ENCODE measurements around the gene ELAC2.

Gene ELAC2

DNA sequence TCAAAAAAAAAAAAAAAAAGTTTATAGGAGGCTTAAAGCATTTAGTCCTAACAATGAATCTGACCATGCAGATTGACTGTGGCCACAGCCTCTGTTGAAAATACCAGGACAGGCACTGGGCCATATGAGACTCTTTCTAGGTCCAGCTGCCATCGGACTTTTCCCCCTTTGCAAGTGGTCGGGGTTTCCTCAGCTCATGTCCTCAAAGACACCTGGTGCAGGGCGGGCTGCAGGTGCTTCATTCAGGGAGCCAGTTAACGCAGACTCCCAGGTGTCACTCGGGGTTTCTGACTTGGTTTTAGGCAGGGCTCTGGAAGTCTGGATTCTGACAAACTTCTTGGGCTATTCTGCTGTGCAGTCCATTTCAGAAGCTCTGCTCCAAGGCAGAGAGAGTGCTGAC, 20.9 kb downstream of the ELAC2 start:
- no peaks in the 10 kb centered on the region for H3K4me1 ChIP-seq (ENCODE audit: control insufficient read depth, low read depth, low read length)
- no peak overlapping the region for H3K4me3 ChIP-seq (ENCODE audit: low read length)
- no peaks in the 10 kb centered on the region for H3K9me3 ChIP-seq (ENCODE audit: control insufficient read depth, low read depth, low read length)
- no peak overlapping the region for H3K9ac ChIP-seq (ENCODE audit: low read length)
- H3K27ac ChIP-seq (ENCODE audit: low read length), result no peak overlapping the region
- peaks cover 95% of the 10 kb centered on the region for H3K36me3 ChIP-seq (ENCODE audit: control insufficient read depth, low read depth, low read length)
- no peaks in the 10 kb centered on the region for H3K27me3 ChIP-seq (ENCODE audit: control insufficient read depth, insufficient read depth, low read length)

DNA sequence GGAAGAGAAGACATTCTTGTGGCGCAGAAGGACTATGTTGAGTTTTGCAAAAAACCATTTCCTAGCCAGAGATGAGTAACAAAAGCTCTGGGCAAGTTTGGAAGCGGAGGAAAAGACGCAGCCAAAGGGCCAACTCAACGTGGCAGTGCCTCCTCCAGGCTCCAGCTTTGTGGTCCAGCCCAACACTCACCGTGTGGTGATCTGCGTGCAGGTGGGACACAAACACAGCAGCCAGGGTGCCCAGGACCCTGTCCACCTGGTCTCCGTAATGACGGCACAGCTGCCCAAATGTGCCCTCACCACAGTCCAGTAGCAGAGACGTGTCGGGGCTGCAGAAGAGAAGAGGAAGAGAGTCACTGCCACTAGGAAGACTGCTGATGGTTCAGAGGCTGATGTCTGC, 21.5 kb downstream of the ELAC2 start:
- Histone ChIP-seq H3K36me3 (ENCODE audit: control insufficient read depth, low read depth, low read length) (peaks cover 95% of the 10 kb centered on the region), H3K9me3 (ENCODE audit: control insufficient read depth, low read depth, low read length) (no peaks in the 10 kb centered on the region)

DNA sequence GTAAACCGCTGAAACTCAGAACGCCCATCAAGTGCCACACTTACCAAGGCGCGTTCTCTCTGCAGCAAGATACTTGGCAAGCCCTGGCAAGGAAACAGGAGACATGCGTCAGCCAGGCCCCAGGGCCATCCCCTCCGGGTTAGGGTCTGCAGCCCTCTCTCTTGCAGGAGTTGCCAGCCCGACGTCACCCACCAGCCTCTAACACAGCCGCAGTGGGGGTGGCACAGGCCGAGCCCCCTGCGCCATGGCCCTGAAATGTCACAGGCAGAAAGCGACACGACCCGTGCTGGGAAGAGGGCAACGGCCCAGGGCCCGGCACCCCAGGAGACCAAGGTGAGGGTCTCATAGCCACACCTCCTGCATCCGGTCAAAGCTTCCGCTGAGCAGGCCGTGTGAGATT, 21.9 kb downstream of the ELAC2 start:
- Histone ChIP-seq H3K9ac (ENCODE audit: low read length) (no peak overlapping the region), H3K36me3 (ENCODE audit: control insufficient read depth, low read depth, low read length) (peaks cover 96% of the 10 kb centered on the region), H3K27ac (ENCODE audit: low read length) (no peak overlapping the region), H3K4me1 (ENCODE audit: control insufficient read depth, low read depth, low read length) (no peaks in the 10 kb centered on the region), H3K27me3 (ENCODE audit: control insufficient read depth, insufficient read depth, low read length) (no peaks in the 10 kb centered on the region), H3K4me3 (ENCODE audit: low read length) (no peak overlapping the region), H3K9me3 (ENCODE audit: control insufficient read depth, low read depth, low read length) (no peaks in the 10 kb centered on the region)

More for the DNA sequence above, 21.5 kb downstream of the ELAC2 start:
- Histone ChIP-seq H3K4me1 (ENCODE audit: control insufficient read depth, low read depth, low read length) (no peaks in the 10 kb centered on the region), H3K9ac (ENCODE audit: low read length) (no peak overlapping the region), H3K4me3 (ENCODE audit: low read length) (no peak overlapping the region), H3K27ac (ENCODE audit: low read length) (no peak overlapping the region), H3K27me3 (ENCODE audit: control insufficient read depth, insufficient read depth, low read length) (no peaks in the 10 kb centered on the region)

DNA sequence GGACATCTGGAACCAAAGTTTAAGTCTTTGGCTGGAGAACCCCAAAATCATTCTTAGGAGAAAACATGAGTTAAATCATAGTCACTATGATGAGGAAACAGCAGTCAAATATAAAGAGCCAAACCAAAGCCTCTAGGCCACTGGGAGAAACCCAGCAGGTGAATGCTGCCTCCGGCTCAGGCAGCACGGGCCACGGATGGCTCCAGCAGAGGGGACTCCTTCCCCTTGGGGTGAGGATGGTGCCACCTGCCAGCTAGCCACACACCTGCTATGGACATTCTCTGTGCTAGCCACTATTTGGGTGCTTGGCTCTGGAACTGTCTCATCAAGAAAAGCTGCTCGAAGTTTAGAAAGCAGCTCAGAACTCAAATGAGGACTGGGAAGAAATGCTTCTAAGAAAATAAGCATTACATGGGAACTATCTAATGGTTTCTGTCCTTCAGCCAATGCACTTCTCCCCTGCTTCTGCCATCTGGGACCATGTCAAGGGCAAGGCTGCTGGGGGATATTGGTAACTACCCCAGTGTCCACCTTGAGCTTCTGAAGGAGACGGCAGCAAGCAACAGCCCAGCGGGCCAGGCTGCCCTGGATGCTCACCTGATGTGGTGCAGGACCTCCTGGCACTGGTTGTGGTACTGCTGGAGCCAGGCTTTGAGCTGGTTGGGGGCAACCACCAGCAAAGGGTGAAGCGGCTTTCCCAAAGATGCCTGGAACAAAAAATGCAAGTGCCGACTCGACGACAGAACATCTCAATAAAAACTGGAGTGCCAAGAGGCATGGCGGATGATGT, 22.5 kb downstream of the ELAC2 start:
- H3K36me3 ChIP-seq (ENCODE audit: control insufficient read depth, low read depth, low read length), result peaks cover 94% of the 10 kb centered on the region
- no peak overlapping the region for H3K9ac ChIP-seq (ENCODE audit: low read length)
- H3K4me1 ChIP-seq (ENCODE audit: control insufficient read depth, low read depth, low read length), result no peaks in the 10 kb centered on the region
- H3K4me3 ChIP-seq (ENCODE audit: low read length), result no peak overlapping the region
- no peak overlapping the region for H3K27ac ChIP-seq (ENCODE audit: low read length)
- H3K27me3 ChIP-seq (ENCODE audit: control insufficient read depth, insufficient read depth, low read length), result no peaks in the 10 kb centered on the region
- H3K9me3 ChIP-seq (ENCODE audit: control insufficient read depth, low read depth, low read length), result no peaks in the 10 kb centered on the region

DNA sequence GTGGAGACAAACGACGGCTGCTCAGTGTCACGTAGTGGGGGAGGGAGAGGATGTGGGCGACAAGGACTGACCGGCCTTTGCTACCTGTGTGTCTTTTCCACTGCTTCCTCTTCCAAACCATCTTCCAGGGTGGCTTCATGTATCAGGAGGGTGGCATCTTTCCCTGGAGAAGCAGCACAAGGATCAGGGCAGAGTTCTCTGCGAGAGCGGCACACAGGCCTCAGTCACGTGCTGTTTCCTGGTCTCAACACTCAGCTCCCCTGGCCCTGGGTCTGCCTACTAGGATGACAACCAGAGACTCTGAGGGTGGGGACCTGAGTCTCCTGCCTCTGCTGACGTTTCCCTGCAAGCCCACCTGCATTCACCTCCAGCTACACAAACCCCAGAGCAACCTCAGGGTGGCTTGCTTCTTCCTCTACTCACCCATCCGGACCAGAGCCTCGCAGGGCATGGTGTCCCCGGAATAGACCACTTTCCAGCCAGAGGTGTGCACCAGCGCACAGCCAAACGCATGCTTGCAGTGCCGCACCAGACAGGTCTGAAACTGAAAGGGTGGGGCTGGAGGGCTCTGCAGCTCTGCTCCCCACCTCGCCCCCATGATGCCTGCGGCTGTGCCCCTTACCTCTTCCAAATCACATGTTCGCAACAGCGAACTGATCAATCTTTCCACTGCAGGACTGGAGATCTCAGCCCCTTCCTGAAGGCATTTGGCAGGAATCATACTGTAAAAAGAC, 23.3 kb downstream of the ELAC2 start:
- Histone ChIP-seq H3K27ac (ENCODE audit: low read length) (no peak overlapping the region), H3K36me3 (ENCODE audit: control insufficient read depth, low read depth, low read length) (peaks cover 91% of the 10 kb centered on the region), H3K9me3 (ENCODE audit: control insufficient read depth, low read depth, low read length) (no peaks in the 10 kb centered on the region), H3K9ac (ENCODE audit: low read length) (no peak overlapping the region), H3K4me3 (ENCODE audit: low read length) (no peak overlapping the region), H3K4me1 (ENCODE audit: control insufficient read depth, low read depth, low read length) (no peaks in the 10 kb centered on the region), H3K27me3 (ENCODE audit: control insufficient read depth, insufficient read depth, low read length) (no peaks in the 10 kb centered on the region)

DNA sequence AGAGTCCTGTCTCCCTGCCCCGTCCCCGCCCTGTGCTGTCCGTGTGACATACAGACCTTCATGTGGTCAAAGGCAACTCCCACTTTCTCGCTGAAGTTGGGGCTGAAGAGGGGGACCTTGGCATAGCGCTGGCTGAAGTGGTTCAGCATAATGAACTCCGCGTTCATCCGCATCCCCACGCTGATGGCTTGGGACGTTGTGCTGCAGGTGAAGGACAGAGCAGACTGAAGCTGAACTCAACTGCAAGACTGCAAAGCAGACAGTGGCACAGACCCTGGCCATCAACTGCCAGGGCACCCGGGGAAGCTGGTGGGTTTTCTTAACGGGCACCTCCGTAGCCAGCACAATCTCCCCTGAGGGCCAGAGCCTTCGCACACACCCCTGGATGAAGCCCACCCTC, 24.2 kb downstream of the ELAC2 start:
- H3K27ac ChIP-seq (ENCODE audit: low read length), result no peak overlapping the region
- H3K4me3 ChIP-seq (ENCODE audit: low read length), result no peak overlapping the region
- no peaks in the 10 kb centered on the region for H3K4me1 ChIP-seq (ENCODE audit: control insufficient read depth, low read depth, low read length)
- H3K36me3 ChIP-seq (ENCODE audit: control insufficient read depth, low read depth, low read length), result peaks cover 82% of the 10 kb centered on the region
- H3K9me3 ChIP-seq (ENCODE audit: control insufficient read depth, low read depth, low read length), result no peaks in the 10 kb centered on the region
- H3K9ac ChIP-seq (ENCODE audit: low read length), result no peak overlapping the region
- H3K27me3 ChIP-seq (ENCODE audit: control insufficient read depth, insufficient read depth, low read length), result no peaks in the 10 kb centered on the region

DNA sequence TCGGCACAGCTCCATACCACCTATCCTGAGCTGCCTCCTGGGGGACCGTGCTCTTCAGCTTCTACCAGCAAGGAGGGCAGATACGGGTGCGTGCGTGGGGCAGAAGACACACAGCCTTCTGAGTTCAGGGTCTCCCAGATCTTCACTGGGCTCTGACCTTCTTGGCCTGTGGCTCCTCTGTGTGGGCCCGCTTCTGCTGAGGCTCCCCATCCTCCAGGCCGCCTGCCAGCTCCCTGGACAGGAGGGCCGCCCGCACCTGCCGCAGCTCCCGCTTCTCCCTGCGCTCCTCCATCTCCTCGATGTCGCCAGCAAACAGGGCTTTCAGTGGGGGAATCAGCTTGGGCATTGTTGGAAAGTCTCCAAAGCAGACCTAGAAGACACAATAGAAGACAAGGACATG, 25.2 kb downstream of the ELAC2 start:
- Histone ChIP-seq H3K9ac (ENCODE audit: low read length) (no peak overlapping the region), H3K27me3 (ENCODE audit: control insufficient read depth, insufficient read depth, low read length) (no peaks in the 10 kb centered on the region), H3K4me3 (ENCODE audit: low read length) (no peak overlapping the region), H3K36me3 (ENCODE audit: control insufficient read depth, low read depth, low read length) (peaks cover 72% of the 10 kb centered on the region), H3K4me1 (ENCODE audit: control insufficient read depth, low read depth, low read length) (peaks cover 1% of the 10 kb centered on the region), H3K27ac (ENCODE audit: low read length) (no peak overlapping the region), H3K9me3 (ENCODE audit: control insufficient read depth, low read depth, low read length) (no peaks in the 10 kb centered on the region)

DNA sequence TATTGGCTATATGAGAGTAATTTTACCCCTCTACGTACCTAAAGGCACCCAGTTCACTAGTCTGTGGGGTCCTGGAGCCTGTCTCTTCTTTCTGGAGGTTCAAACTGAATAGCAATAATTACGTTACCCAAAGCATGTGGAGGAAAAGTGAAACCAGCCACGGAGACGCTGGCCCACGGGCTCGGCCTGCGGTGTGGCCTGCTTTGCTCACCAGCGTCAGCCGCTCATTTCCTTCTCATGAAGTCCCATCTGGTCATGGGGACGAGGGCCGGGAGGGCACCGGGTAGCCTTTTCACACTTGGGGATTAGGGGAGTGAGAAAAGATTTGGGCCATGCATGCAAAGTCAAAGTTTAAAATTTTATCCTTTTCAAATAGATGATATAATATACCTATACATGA, 26.9 kb downstream of the ELAC2 start:
- H3K9ac ChIP-seq (ENCODE audit: low read length), result no peak overlapping the region
- H3K36me3 ChIP-seq (ENCODE audit: control insufficient read depth, low read depth, low read length), result peaks cover 55% of the 10 kb centered on the region
- no peak overlapping the region for H3K27ac ChIP-seq (ENCODE audit: low read length)
- H3K27me3 ChIP-seq (ENCODE audit: control insufficient read depth, insufficient read depth, low read length), result no peaks in the 10 kb centered on the region
- H3K4me1 ChIP-seq (ENCODE audit: control insufficient read depth, low read depth, low read length), result peaks cover 12% of the 10 kb centered on the region
- no peaks in the 10 kb centered on the region for H3K9me3 ChIP-seq (ENCODE audit: control insufficient read depth, low read depth, low read length)
- no peak overlapping the region for H3K4me3 ChIP-seq (ENCODE audit: low read length)

DNA sequence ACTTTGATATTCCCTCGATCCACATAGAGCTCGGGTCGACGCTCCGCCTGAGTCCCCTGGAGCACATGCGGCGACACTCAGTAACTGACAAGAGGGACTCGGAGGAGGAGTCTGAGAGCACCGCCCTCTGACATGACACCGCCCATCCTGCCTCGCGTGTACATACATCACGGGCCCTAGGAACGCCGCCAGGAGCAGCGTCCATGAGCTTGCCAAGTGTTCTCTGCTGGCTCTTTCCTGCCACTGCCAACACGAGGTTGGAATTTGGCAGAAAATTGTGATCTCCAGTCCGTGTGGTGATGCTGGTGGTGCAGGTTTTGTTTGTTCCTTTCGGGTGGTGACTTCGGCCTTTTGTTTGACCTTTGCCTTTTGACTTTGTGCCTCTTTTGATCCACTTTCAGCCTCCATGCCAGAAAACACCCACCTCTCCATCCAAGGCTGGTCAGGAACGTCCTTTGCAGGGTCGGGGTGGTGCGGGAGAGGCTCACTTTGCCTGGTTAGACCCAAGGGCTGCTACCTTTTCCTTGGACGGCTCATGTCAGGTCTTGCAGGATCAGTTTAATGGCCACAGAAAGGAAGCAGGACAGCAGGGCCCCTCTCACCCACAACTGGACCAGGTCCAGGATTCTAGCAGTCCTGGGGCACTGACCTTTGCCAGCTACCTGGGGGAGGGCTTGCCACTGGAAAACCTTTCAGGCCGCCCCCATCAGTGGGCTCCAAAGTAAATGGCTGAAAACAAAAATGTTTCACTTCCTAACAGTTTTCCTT, 27.6 kb downstream of the ELAC2 start:
- Histone ChIP-seq H3K4me1 (ENCODE audit: control insufficient read depth, low read depth, low read length) (peaks cover 12% of the 10 kb centered on the region), H3K9me3 (ENCODE audit: control insufficient read depth, low read depth, low read length) (no peaks in the 10 kb centered on the region), H3K9ac (ENCODE audit: low read length) (no peak overlapping the region), H3K36me3 (ENCODE audit: control insufficient read depth, low read depth, low read length) (peaks cover 48% of the 10 kb centered on the region), H3K4me3 (ENCODE audit: low read length) (no peak overlapping the region), H3K27ac (ENCODE audit: low read length) (no peak overlapping the region), H3K27me3 (ENCODE audit: control insufficient read depth, insufficient read depth, low read length) (no peaks in the 10 kb centered on the region)

DNA sequence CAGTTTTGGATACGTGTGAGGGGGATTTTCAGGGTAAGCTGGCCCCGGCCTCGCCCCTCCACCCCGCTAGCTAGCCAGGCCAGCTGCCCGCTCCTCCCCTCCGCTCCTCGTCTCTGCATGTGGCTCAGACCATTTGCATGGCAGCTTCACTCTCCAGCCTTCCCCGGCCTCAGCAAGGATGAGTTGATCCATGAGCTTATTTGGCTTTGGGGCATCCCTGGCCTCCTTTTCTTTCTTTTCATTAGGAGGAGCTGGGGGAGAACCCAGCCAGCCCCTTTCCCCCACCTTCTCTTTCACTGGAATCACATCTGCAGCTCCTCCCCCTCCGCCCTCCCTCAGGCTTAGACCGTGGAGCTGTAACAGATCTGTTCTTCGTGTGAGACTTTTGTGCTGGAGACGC, 30.7 kb downstream of the ELAC2 start:
- H3K9me3 ChIP-seq (ENCODE audit: control insufficient read depth, low read depth, low read length), result no peaks in the 10 kb centered on the region
- H3K27ac ChIP-seq (ENCODE audit: low read length), result no peak overlapping the region
- H3K27me3 ChIP-seq (ENCODE audit: control insufficient read depth, insufficient read depth, low read length), result no peaks in the 10 kb centered on the region
- no peak overlapping the region for H3K9ac ChIP-seq (ENCODE audit: low read length)
- peaks cover 12% of the 10 kb centered on the region for H3K4me1 ChIP-seq (ENCODE audit: control insufficient read depth, low read depth, low read length)
- H3K36me3 ChIP-seq (ENCODE audit: control insufficient read depth, low read depth, low read length), result peaks cover 18% of the 10 kb centered on the region
- H3K4me3 ChIP-seq (ENCODE audit: low read length), result no peak overlapping the region

DNA sequence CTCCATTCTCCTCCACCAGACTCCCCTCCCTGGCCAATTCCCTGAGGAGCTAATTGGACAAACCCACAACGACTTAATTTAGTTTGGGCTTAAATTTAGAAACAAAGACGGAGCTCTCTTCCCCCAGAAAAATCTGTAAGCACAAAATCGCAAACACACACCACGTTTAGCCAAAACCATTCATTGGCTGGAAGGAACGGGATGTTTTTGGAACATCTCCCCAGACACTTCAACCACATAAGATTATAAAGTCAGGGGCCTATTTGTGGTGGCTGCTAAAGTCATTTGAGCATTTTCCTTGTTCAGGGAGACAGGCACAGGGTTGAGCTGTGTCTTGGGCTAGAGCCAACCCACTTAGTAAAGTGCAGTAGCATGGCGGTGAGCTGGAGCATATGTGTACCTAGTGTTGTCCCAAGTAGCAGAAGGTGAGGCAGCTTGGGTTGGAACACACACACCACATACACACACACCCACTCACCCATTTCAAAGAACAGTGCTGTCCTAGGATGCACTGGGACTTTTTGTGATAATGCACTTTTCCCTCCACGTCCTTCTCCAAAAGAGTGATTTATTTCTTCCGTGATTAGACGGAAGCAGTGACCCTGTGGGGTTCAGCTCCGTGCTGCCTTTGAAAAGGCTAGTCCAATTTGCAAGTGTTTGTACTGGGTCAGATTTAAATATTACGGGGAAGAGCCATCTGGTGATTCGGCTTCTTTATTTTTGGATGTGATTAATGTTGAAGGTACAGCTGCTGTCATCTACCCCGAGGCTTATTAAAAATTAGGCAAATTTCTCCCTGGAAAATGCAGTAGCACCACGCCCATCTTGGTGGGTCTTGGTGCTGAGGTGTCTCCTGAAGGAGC, 32.2 kb downstream of the ELAC2 start:
- Histone ChIP-seq H3K36me3 (ENCODE audit: control insufficient read depth, low read depth, low read length) (peaks cover 4% of the 10 kb centered on the region), H3K4me1 (ENCODE audit: control insufficient read depth, low read depth, low read length) (peaks cover 12% of the 10 kb centered on the region), H3K9me3 (ENCODE audit: control insufficient read depth, low read depth, low read length) (no peaks in the 10 kb centered on the region), H3K27ac (ENCODE audit: low read length) (no peak overlapping the region), H3K27me3 (ENCODE audit: control insufficient read depth, insufficient read depth, low read length) (no peaks in the 10 kb centered on the region), H3K4me3 (ENCODE audit: low read length) (no peak overlapping the region), H3K9ac (ENCODE audit: low read length) (no peak overlapping the region)
